Keratinocyte (primary cell): ENCODE measurements around the gene ZNF438. TPM values are rescaled to one million over a fixed set of nuclear protein-coding genes. Genes with fewer than 3 reads are reported as not detected.

Experiments
- DNase-seq: peaks from one replicate; pipeline ENCODE4 v3.0.0-alpha.2; 2011; ENCODE audit warnings: low read depth, missing footprints, low spot score
- FAIRE-seq: peaks from 2 replicates; lab custom pipeline; 2011; peaks lifted over from hg19 to GRCh38; lab: Jason Lieb, UNC
- H2AFZ ChIP-seq: 2 replicates; pipeline ENCODE4 v1.6.0; 2012; ENCODE audit warnings: low read length, control low read depth, inconsistent platforms; ENCODE audit not compliant: control insufficient read depth
- H3K27ac ChIP-seq: 2 replicates; pipeline ENCODE4 v1.5.1; 2011; ENCODE audit warnings: low read length; ENCODE audit not compliant: control insufficient read depth, insufficient read depth
- H3K27me3 ChIP-seq: 3 replicates; pipeline ENCODE4 v1.6.0; 2011; ENCODE audit warnings: low read length; ENCODE audit not compliant: control insufficient read depth, insufficient read depth; ENCODE audit errors: extremely low read depth
- H3K36me3 ChIP-seq, 2 experiments: 2 replicates in 1 of 2; 3 replicates in 1 of 2; pipeline ENCODE4 v1.5.1; 2011; ENCODE audit warnings: low read length in 2 of 2, mild to moderate bottlenecking in 1 of 2; ENCODE audit not compliant: control insufficient read depth in 2 of 2, insufficient read depth in 2 of 2; ENCODE audit errors: extremely low read depth in 1 of 2
- H3K4me1 ChIP-seq: 3 replicates; pipeline ENCODE4 v1.5.1; 2011; ENCODE audit warnings: low read length; ENCODE audit not compliant: control insufficient read depth, insufficient read depth; ENCODE audit errors: extremely low read depth
- H3K4me2 ChIP-seq: 3 replicates; pipeline ENCODE4 v1.6.0; 2011; ENCODE audit warnings: low read depth, low read length; ENCODE audit not compliant: control insufficient read depth, insufficient read depth; ENCODE audit errors: extremely low read depth
- H3K4me3 ChIP-seq, 3 experiments: fragments of 200-600 bp in 1 of 3; sonication (generic) in 1 of 3; 2 replicates in 2 of 3; 3 replicates in 1 of 3; pipeline ENCODE4 v1.5.1; 2011 to 2016; ENCODE audit warnings: low read length in 3 of 3, mild to moderate bottlenecking in 3 of 3, control low read depth in 2 of 3, inconsistent platforms in 1 of 3, low read depth in 1 of 3, mixed read lengths in 1 of 3, mixed run types in 1 of 3, moderate library complexity in 1 of 3; ENCODE audit not compliant: control insufficient read depth in 2 of 3, insufficient read depth in 2 of 3; ENCODE audit errors: extremely low read depth in 1 of 3
- H3K79me2 ChIP-seq: 2 replicates; pipeline ENCODE4 v1.6.0; 2012; ENCODE audit warnings: low read length; ENCODE audit not compliant: control insufficient read depth, insufficient read depth
- H3K9ac ChIP-seq: 3 replicates; pipeline ENCODE4 v1.6.0; 2011; ENCODE audit warnings: low read length; ENCODE audit not compliant: control insufficient read depth, insufficient read depth; ENCODE audit errors: extremely low read depth
- H3K9me1 ChIP-seq: 3 replicates; pipeline ENCODE4 v1.6.0; 2011; ENCODE audit warnings: low read length; ENCODE audit not compliant: control insufficient read depth, insufficient read depth; ENCODE audit errors: extremely low read depth
- H3K9me3 ChIP-seq: 2 replicates; pipeline ENCODE4 v1.5.1; 2012; ENCODE audit warnings: low read depth, low read length; ENCODE audit not compliant: control insufficient read depth
- H4K20me1 ChIP-seq: 3 replicates; pipeline ENCODE4 v1.6.0; 2011; ENCODE audit warnings: low read length; ENCODE audit not compliant: control insufficient read depth, insufficient read depth; ENCODE audit errors: extremely low read depth
- CTCF ChIP-seq, 3 experiments: IDR thresholded peaks in 1 of 3; conservative IDR thresholded peaks in 1 of 3; optimal IDR thresholded peaks in 1 of 3; 2 replicates in 2 of 3; 3 replicates in 1 of 3; pipeline versions ENCODE3 to v1.5.1; 2011; ENCODE audit warnings: low read length in 3 of 3, mild to moderate bottlenecking in 3 of 3, moderate library complexity in 2 of 3, control low read depth in 1 of 3, inconsistent platforms in 1 of 3; ENCODE audit not compliant: insufficient read depth in 2 of 3; ENCODE audit errors: extremely low read depth in 1 of 3
- EZH2 ChIP-seq: IDR thresholded peaks from one replicate; pipeline ENCODE4 v1.6.1; 2012; ENCODE audit warnings: inconsistent platforms, mild to moderate bottlenecking, low read length, moderate library complexity
- dilution Hi-C: fragments of 300-500 bp; cut with MboI; formaldehyde crosslinking; loops from one replicate; pipeline ENCODE4 v1.7.0; 2020; ENCODE audit warnings: low sequenced_read_pairs; ENCODE audit not compliant: extremely low pct_ligation_motif_present
- polyA plus RNA-seq, 5 experiments: library from polyadenylated mRNA; depleted of rRNA in 3 of 5; stranded (reverse) in 3 of 5; stranded (forward) in 1 of 5; unstranded in 1 of 5; fragments of >200 nt; gene quantifications; 1 replicate in 1 of 5; 2 replicates in 3 of 5; 3 replicates in 1 of 5; pipeline versions ENCODE4 v1.2.1 to v1.2.3, GENCODE V29; 2011 to 2012; ENCODE audit warnings: missing spikeins in 2 of 5, low read depth in 1 of 5, low replicate concordance in 1 of 5

Gene ZNF438
- polyA plus RNA-seq, 1 donor (not counting 4 experiments of a cell fraction or from before 2014, with no cell fraction given): 2.8 TPM

GRCh38 chr10:30944005-30944404, 87.7 kb downstream of the ZNF438 start:
- Histone ChIP-seq H3K9me3 (no peaks in the 10 kb centered on the region), H3K9me1 (no peaks in the 10 kb centered on the region), H3K27me3 (no peaks in the 10 kb centered on the region), H4K20me1 (no peaks in the 10 kb centered on the region), H3K4me3 (no peak overlapping the region), H3K4me1 (no peaks in the 10 kb centered on the region), H3K4me2 (no peak overlapping the region), H3K36me3 (no peaks in the 10 kb centered on the region), H3K27ac (no peak overlapping the region), H3K9ac (no peak overlapping the region), H2AFZ (no peak overlapping the region), H3K79me2 (no peaks in the 10 kb centered on the region)
- FAIRE-seq (no peak), DNase-seq (no peak)
- dilution Hi-C loops: no loop called here
- TF ChIP-seq CTCF (optimal IDR thresholded peaks at IDR 0.05 in 1 of 3, IDR thresholded peaks at IDR 0.05 in 1 of 3, conservative IDR thresholded peaks at IDR 0.05 in 1 of 3; ENCODE audit: extremely low read depth in 1 of 3, insufficient read depth in 2 of 3, low read length in 3 of 3) (no peak), EZH2 (no peak)

DNA sequence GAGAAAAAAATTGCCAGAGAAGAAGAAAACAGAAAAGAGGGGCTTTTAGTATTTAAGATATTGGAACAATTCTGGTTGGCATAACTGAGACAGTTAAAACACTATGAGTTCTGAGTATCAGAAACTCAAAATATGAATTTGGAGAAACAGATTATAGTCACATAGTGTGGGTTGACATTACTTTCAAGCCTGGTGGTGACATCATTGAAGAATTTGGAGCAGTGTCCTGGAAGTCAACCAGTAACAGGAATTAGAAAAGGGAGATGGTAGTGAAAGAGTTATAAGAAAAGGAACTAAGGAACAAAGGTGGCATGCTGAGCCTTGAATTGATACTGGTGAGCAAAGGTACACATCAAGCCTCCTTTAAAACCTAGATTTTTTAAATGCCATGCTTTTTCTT, 88.2 kb downstream of the ZNF438 start:
- dilution Hi-C loops: no loop called here
- Histone ChIP-seq H3K79me2 (no peaks in the 10 kb centered on the region), H3K9me1 (no peaks in the 10 kb centered on the region), H3K4me2 (no peak overlapping the region), H4K20me1 (no peaks in the 10 kb centered on the region), H3K27ac (no peak overlapping the region), H3K4me1 (no peaks in the 10 kb centered on the region), H3K9ac (no peak overlapping the region), H2AFZ (no peak overlapping the region), H3K36me3 (no peaks in the 10 kb centered on the region), H3K4me3 (no peak overlapping the region), H3K9me3 (no peaks in the 10 kb centered on the region), H3K27me3 (no peaks in the 10 kb centered on the region)
- no peak for FAIRE-seq
- no peak for TF ChIP-seq CTCF (optimal IDR thresholded peaks at IDR 0.05 in 1 of 3, IDR thresholded peaks at IDR 0.05 in 1 of 3, conservative IDR thresholded peaks at IDR 0.05 in 1 of 3; ENCODE audit: extremely low read depth in 1 of 3, insufficient read depth in 2 of 3, low read length in 3 of 3)
- no peak for TF ChIP-seq EZH2
- DNase-seq: no peak
